ENCODE measurements around the gene MATN3.

DNA sequence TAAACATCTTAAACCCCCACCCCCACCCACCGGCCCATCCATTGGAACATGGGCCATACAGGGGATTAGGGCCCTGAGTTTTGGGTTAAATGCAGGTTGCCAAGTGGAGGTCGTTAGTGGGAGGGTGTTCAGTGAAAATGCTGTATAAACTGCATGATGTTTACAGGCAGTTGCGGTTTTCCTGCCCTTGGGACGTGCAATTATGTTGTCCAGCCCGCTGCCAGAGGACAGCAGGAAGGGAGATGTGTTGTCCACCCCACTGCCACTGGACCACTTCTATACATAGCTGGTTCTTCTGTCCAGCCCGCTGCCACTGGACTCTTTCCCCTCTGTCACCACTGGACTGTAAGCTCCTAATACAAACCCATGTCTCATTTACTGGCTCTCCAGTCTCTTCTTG lies 41.7 kb upstream of the MATN3 start:
- TF ChIP-seq, protein P1, sequence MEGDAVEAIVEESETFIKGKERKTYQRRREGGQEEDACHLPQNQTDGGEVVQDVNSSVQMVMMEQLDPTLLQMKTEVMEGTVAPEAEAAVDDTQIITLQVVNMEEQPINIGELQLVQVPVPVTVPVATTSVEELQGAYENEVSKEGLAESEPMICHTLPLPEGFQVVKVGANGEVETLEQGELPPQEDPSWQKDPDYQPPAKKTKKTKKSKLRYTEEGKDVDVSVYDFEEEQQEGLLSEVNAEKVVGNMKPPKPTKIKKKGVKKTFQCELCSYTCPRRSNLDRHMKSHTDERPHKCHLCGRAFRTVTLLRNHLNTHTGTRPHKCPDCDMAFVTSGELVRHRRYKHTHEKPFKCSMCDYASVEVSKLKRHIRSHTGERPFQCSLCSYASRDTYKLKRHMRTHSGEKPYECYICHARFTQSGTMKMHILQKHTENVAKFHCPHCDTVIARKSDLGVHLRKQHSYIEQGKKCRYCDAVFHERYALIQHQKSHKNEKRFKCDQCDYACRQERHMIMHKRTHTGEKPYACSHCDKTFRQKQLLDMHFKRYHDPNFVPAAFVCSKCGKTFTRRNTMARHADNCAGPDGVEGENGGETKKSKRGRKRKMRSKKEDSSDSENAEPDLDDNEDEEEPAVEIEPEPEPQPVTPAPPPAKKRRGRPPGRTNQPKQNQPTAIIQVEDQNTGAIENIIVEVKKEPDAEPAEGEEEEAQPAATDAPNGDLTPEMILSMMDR (IDR thresholded peaks at IDR 0.05), result no peak
- TF ChIP-seq POLR2A (IDR thresholded peaks at IDR 0.05), result no peak
